Mesenchymal stem cell (in vitro differentiated cells and primary cell): ENCODE measurements around the gene FIGLA.

Experiments
- DNase-seq: peaks from one replicate; pipeline ENCODE4 v3.0.0-alpha.2; 2013
- H2AFZ ChIP-seq: one replicate; pipeline ENCODE4 v1.6.1; 2013; ENCODE audit warnings: low read depth, mild to moderate bottlenecking, control low read depth, inconsistent platforms, low read length, moderate library complexity
- H2AK5ac ChIP-seq: 2 replicates; pipeline ENCODE4 v1.6.1; 2013; ENCODE audit warnings: low read length, moderate library complexity, mild to moderate bottlenecking, inconsistent platforms; ENCODE audit not compliant: severe bottlenecking
- H2BK120ac ChIP-seq: one replicate; pipeline ENCODE4 v1.6.1; 2013; ENCODE audit warnings: low read depth, mild to moderate bottlenecking, inconsistent platforms, low read length, moderate library complexity
- H2BK12ac ChIP-seq, 2 experiments: one replicate each; pipeline ENCODE4 v1.6.1; 2013; ENCODE audit warnings: inconsistent platforms in 2 of 2, low read length in 2 of 2, mild to moderate bottlenecking in 2 of 2, moderate library complexity in 2 of 2, control low read depth in 1 of 2
- H2BK15ac ChIP-seq: one replicate; pipeline ENCODE4 v1.6.1; 2013; ENCODE audit warnings: mild to moderate bottlenecking, low read depth, inconsistent platforms; ENCODE audit not compliant: poor library complexity, severe bottlenecking
- H2BK5ac ChIP-seq: 2 replicates; pipeline ENCODE4 v1.6.1; 2013; ENCODE audit warnings: low read depth, mild to moderate bottlenecking, low read length, control low read depth, inconsistent platforms; ENCODE audit not compliant: poor library complexity, severe bottlenecking
- H3K14ac ChIP-seq, 2 experiments: one replicate each; pipeline ENCODE4 v1.6.1; 2013; ENCODE audit warnings: inconsistent platforms in 2 of 2, low read length in 2 of 2, control low read depth in 1 of 2, mild to moderate bottlenecking in 1 of 2, moderate library complexity in 1 of 2
- H3K18ac ChIP-seq, 2 experiments: one replicate each; pipeline ENCODE4 v1.6.1; 2013; ENCODE audit warnings: inconsistent platforms in 2 of 2, low read length in 2 of 2, control low read depth in 1 of 2, low read depth in 1 of 2, mild to moderate bottlenecking in 1 of 2
- H3K23ac ChIP-seq, 2 experiments: one replicate each; pipeline ENCODE4 v1.6.1; 2013; ENCODE audit warnings: inconsistent platforms in 2 of 2, low read length in 2 of 2, mild to moderate bottlenecking in 2 of 2, moderate library complexity in 2 of 2, control low read depth in 1 of 2
- H3K27ac ChIP-seq: 2 replicates; pipeline ENCODE4 v1.5.1; 2013; ENCODE audit warnings: mild to moderate bottlenecking, moderate library complexity, low read length, control low read depth, inconsistent platforms; ENCODE audit not compliant: poor library complexity, severe bottlenecking
- H3K27me3 ChIP-seq, 2 experiments: 2 replicates each; pipeline versions ENCODE4 v1.6.1 to v1.7.0; 2013; ENCODE audit warnings: low read length in 2 of 2, mild to moderate bottlenecking in 2 of 2, moderate library complexity in 2 of 2, control low read depth in 1 of 2, inconsistent platforms in 1 of 2; ENCODE audit not compliant: control insufficient read depth in 1 of 2, insufficient read depth in 1 of 2
- H3K36me3 ChIP-seq, 2 experiments: 2 replicates each; pipeline versions ENCODE4 v1.6.1 to v1.7.0; 2013; ENCODE audit warnings: low read length in 2 of 2, control low read depth in 1 of 2, inconsistent platforms in 1 of 2, low read depth in 1 of 2, mild to moderate bottlenecking in 1 of 2; ENCODE audit not compliant: insufficient read depth in 2 of 2, control insufficient read depth in 1 of 2
- H3K4ac ChIP-seq, 2 experiments: one replicate each; pipeline ENCODE4 v1.6.1; 2013; ENCODE audit warnings: inconsistent platforms in 2 of 2, low read length in 2 of 2, mild to moderate bottlenecking in 2 of 2, moderate library complexity in 2 of 2, control low read depth in 1 of 2, low read depth in 1 of 2
- H3K4me1 ChIP-seq: 2 replicates; pipeline ENCODE4 v1.6.1; 2013; ENCODE audit warnings: low read depth, low read length, control low read depth; ENCODE audit not compliant: control insufficient read depth, insufficient read depth
- H3K4me2 ChIP-seq: 2 replicates; pipeline ENCODE4 v1.6.1; 2013; ENCODE audit warnings: low read length, mild to moderate bottlenecking, inconsistent platforms; ENCODE audit not compliant: poor library complexity, severe bottlenecking
- H3K4me3 ChIP-seq, 2 experiments: 2 replicates each; pipeline versions ENCODE4 v1.5.1 to v1.7.0; 2013; ENCODE audit warnings: low read length in 2 of 2, mild to moderate bottlenecking in 2 of 2, control low read depth in 1 of 2, low read depth in 1 of 2; ENCODE audit not compliant: insufficient read depth in 1 of 2
- H3K79me1 ChIP-seq: replicated peaks from 2 replicates; pipeline ENCODE4 v1.6.1; 2013; ENCODE audit warnings: mild to moderate bottlenecking, control low read depth, low read length, inconsistent platforms; ENCODE audit not compliant: poor library complexity, severe bottlenecking
- H3K9ac ChIP-seq: 2 replicates; pipeline ENCODE4 v1.7.0; 2013; ENCODE audit warnings: mild to moderate bottlenecking, low read length, moderate library complexity
- H3K9me3 ChIP-seq: 2 replicates; pipeline ENCODE4 v1.7.0; 2013; ENCODE audit warnings: mild to moderate bottlenecking, low read length; ENCODE audit not compliant: control insufficient read depth
- H4K8ac ChIP-seq: one replicate; pipeline ENCODE4 v1.6.1; 2013; ENCODE audit warnings: inconsistent platforms, mild to moderate bottlenecking, low read length, moderate library complexity
- H4K91ac ChIP-seq: one replicate; pipeline ENCODE4 v1.6.1; 2013; ENCODE audit warnings: mild to moderate bottlenecking, low read length, inconsistent platforms
- WGBS: methylation state at CpG from one replicate; pipeline ENCODE4 v1.1.7; 2013; ENCODE audit warnings: mixed read lengths; 5-methylcytosine and 5-hydroxymethylcytosine counted together

FIGLA gene

DNA sequence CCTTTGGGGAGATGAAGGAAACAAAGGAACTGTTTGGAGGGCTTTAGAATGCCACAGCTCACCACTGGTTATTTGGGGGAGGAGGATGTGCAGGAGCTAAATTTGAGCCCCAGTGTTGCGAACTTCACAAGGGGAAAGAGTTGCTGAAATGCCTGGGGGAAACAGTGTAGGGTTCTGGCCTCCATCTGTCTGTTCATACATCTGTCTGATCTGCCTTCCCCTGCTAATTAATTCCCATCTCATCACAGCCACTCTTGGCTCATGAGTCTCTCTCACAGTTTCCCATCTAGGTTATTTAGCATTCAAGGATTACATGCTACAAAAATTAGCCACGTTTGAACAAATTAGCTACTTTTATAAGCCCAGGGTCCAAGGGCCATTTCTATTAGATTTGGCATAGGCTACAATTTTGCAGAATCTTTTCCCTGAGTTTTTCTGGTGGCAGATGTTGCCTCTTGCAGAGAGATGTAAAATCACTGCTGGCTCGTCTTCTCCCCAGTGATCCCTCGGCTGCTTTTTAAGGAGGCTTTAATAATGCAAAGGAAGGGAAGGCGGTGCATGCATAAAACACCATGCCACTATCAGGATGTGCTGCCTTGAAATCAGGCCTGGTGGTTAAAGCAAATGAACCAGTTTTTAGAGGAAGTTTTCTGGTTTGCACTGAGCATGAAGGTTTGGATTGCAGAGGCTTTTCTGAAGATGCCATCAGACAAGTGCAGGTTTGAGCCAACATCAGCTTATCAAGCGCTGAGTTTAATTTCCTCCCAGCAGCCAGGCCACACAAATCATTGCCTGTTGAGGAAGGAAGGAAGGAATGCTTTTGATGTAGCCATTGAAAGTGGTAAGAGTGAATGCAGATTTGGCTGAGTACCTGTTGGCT, 57.4 kb downstream of the FIGLA start:
- Histone ChIP-seq H3K27me3 (peaks cover 43 to 55% of the 10 kb centered on the region in 2 experiments), H3K23ac (no peak overlapping the region), H3K9ac (no peak overlapping the region), H2BK120ac (no peak overlapping the region), H2BK12ac (no peak overlapping the region), H2AK5ac (no peak overlapping the region), H3K79me1 (no peaks in the 10 kb centered on the region), H3K14ac (no peak overlapping the region), H3K18ac (no peak overlapping the region), H3K27ac (no peak overlapping the region), H2AFZ (no peak overlapping the region), H4K91ac (no peak overlapping the region), H4K8ac (no peak overlapping the region), H3K4ac (no peak overlapping the region), H2BK15ac (no peak overlapping the region), H3K36me3 (no peaks in the 10 kb centered on the region), H3K4me2 (no peak overlapping the region), H3K4me1 (no peaks in the 10 kb centered on the region), H2BK5ac (no peak overlapping the region), H3K9me3 (no peaks in the 10 kb centered on the region), H3K4me3 (no peak overlapping the region)
- WGBS: 55% methylated on average over 5 of the region's 6 CpGs
- DNase-seq: no peak

DNA sequence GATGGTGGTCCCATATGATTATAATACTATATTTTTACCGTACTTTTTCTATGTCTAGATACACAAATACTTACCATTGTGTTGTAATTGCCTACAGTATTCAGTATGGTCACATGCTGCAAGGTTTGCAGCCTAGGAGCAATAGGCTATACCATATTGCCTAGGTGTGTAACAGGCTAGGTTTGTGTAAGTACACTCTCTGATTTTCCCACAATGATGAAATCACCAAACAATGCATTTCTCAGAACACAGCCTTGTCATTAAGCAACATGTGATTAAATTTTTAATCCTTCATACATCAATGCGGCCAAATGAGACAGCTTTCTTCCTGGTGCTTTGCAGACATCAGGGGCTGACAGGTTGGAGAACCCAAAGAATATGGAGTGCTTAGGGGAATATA, 59.7 kb downstream of the FIGLA start:
- Histone ChIP-seq H2BK12ac (no peak overlapping the region), H2AK5ac (no peak overlapping the region), H3K4me1 (no peaks in the 10 kb centered on the region), H3K79me1 (no peaks in the 10 kb centered on the region), H3K36me3 (no peaks in the 10 kb centered on the region), H3K9ac (no peak overlapping the region), H4K91ac (no peak overlapping the region), H4K8ac (no peak overlapping the region), H3K23ac (no peak overlapping the region), H2BK120ac (no peak overlapping the region), H3K14ac (no peak overlapping the region), H3K4ac (no peak overlapping the region), H3K27ac (no peak overlapping the region), H2BK15ac (no peak overlapping the region), H3K4me3 (no peak overlapping the region), H3K18ac (no peak overlapping the region), H2AFZ (no peak overlapping the region), H3K4me2 (no peak overlapping the region), H2BK5ac (no peak overlapping the region), H3K27me3 (peaks cover 46 to 54% of the 10 kb centered on the region in 2 experiments), H3K9me3 (no peaks in the 10 kb centered on the region)
- DNase-seq: no peak
- 44% methylated on average over 1 of the region's 2 CpGs for WGBS

GRCh38 chr2:70729647-70730046, 60.8 kb downstream of the FIGLA start:
- H3K27me3 ChIP-seq: peaks cover 39 to 49% of the 10 kb centered on the region in 2 experiments
- H2BK120ac ChIP-seq: no peak overlapping the region
- no peak overlapping the region for H4K91ac ChIP-seq
- no peaks in the 10 kb centered on the region for H3K36me3 ChIP-seq
- no peak overlapping the region for H2AK5ac ChIP-seq
- H3K4me1 ChIP-seq: no peaks in the 10 kb centered on the region
- H2BK5ac ChIP-seq: no peak overlapping the region
- H2AFZ ChIP-seq: no peak overlapping the region
- no peak overlapping the region for H3K4me3 ChIP-seq
- no peak overlapping the region for H3K4ac ChIP-seq
- no peak overlapping the region for H2BK15ac ChIP-seq
- H3K4me2 ChIP-seq: no peak overlapping the region
- no peak overlapping the region for H3K9ac ChIP-seq
- no CpG with 5 or more reads among the region's 1 CpG for WGBS
- no peak overlapping the region for H3K14ac ChIP-seq
- H2BK12ac ChIP-seq: no peak overlapping the region
- no peak overlapping the region for H3K27ac ChIP-seq
- no peak for DNase-seq
- no peak overlapping the region for H3K23ac ChIP-seq
- no peak overlapping the region for H3K18ac ChIP-seq
- H4K8ac ChIP-seq: no peak overlapping the region
- H3K79me1 ChIP-seq: no peaks in the 10 kb centered on the region
- no peaks in the 10 kb centered on the region for H3K9me3 ChIP-seq

- H3K4me3 ChIP-seq: no peak overlapping the region
- no peak overlapping the region for H3K4ac ChIP-seq
- H3K4me2 ChIP-seq: no peak overlapping the region
- no peak overlapping the region for H2AFZ ChIP-seq
- H3K4me1 ChIP-seq: no peaks in the 10 kb centered on the region
- H3K9ac ChIP-seq: no peak overlapping the region
- no peak overlapping the region for H2BK12ac ChIP-seq
- no peak overlapping the region for H2BK5ac ChIP-seq
- H2BK15ac ChIP-seq: no peak overlapping the region
- H4K8ac ChIP-seq: no peak overlapping the region
- H3K27me3 ChIP-seq: peaks cover 27 to 34% of the 10 kb centered on the region in 2 experiments
- H3K27ac ChIP-seq: no peak overlapping the region
- H3K14ac ChIP-seq: no peak overlapping the region
- H3K79me1 ChIP-seq: no peaks in the 10 kb centered on the region
- DNase-seq: no peak
- WGBS: 76% methylated on average over 6 of the region's 7 CpGs
- no peaks in the 10 kb centered on the region for H3K9me3 ChIP-seq
- H4K91ac ChIP-seq: no peak overlapping the region
- no peak overlapping the region for H2BK120ac ChIP-seq
- no peak overlapping the region for H2AK5ac ChIP-seq
- H3K18ac ChIP-seq: no peak overlapping the region
- no peaks in the 10 kb centered on the region for H3K36me3 ChIP-seq
- no peak overlapping the region for H3K23ac ChIP-seq
These were observed 62.3 kb downstream of the FIGLA start for GRCh38 chr2:70728128-70728527.
